Astrocyte (in vitro differentiated cells and primary cell): ENCODE results near the gene SMC1A.

Source experiments
- EZH2 ChIP-seq: IDR thresholded peaks from 2 replicates; pipeline ENCODE4 v1.6.1; 2012; ENCODE audit warnings: mild to moderate bottlenecking, low read length, inconsistent platforms; ENCODE audit not compliant: insufficient read depth
- TF ChIP-seq, protein P1 (sequence below): IDR thresholded peaks from 2 replicates; pipeline ENCODE4 v1.5.1; 2011; ENCODE audit warnings: low read depth, mild to moderate bottlenecking, inconsistent platforms, low read length, moderate library complexity; ENCODE audit not compliant: insufficient read depth

GRCh38 chrX:53449632-53450031 is 27.2 kb upstream of the SMC1A start:
- TF ChIP-seq, protein P1, sequence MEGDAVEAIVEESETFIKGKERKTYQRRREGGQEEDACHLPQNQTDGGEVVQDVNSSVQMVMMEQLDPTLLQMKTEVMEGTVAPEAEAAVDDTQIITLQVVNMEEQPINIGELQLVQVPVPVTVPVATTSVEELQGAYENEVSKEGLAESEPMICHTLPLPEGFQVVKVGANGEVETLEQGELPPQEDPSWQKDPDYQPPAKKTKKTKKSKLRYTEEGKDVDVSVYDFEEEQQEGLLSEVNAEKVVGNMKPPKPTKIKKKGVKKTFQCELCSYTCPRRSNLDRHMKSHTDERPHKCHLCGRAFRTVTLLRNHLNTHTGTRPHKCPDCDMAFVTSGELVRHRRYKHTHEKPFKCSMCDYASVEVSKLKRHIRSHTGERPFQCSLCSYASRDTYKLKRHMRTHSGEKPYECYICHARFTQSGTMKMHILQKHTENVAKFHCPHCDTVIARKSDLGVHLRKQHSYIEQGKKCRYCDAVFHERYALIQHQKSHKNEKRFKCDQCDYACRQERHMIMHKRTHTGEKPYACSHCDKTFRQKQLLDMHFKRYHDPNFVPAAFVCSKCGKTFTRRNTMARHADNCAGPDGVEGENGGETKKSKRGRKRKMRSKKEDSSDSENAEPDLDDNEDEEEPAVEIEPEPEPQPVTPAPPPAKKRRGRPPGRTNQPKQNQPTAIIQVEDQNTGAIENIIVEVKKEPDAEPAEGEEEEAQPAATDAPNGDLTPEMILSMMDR: no peak
- TF ChIP-seq EZH2: no peak
